GM21825 (cell line): ENCODE data around the gene JAML.

ENCODE experiments used
- ATAC-seq: cut with Tn5 transposase; IDR thresholded peaks from one replicate; pipeline ENCODE4 v1.9.1; 2021; ENCODE audit warnings: mild to moderate bottlenecking, moderate library complexity; ENCODE audit not compliant: unreplicated experiment

Gene JAML

GRCh38 chr11:118224511-118225188 is at the start of gene JAML:
JAML (minus strand) TSS chr11:118225011; CDS start chr11:118214866, 10,145 bp downstream.
- no peak for ATAC-seq

GRCh38 chr11:118274186-118274585 is 49.4 kb upstream of the JAML start:
- ATAC-seq = no peak

GRCh38 chr11:118272001-118272400 is 47.2 kb upstream of the JAML start:
- ATAC-seq = no peak

- no peak for ATAC-seq
These were observed 42.7 kb upstream of the JAML start for GRCh38 chr11:118267486-118267885.

- no peak for ATAC-seq
These were observed 41.1 kb upstream of the JAML start for GRCh38 chr11:118265954-118266353.

GRCh38 chr11:118264569-118265465 is 40.0 kb upstream of the JAML start:
- ATAC-seq = no peak

GRCh38 chr11:118263695-118264568 is 39.1 kb upstream of the JAML start, which contains the start of gene MPZL2:
MPZL2 (minus strand) TSS chr11:118264297; CDS start chr11:118264153, 144 bp downstream.
- no peak for ATAC-seq

- no peak for ATAC-seq
These were observed 38.3 kb upstream of the JAML start for GRCh38 chr11:118263112-118263511.

- no peak for ATAC-seq
These were observed 35.5 kb upstream of the JAML start for GRCh38 chr11:118260353-118260752.

GRCh38 chr11:118259138-118259537 is 34.3 kb upstream of the JAML start:
- ATAC-seq = no peak

- no peak for ATAC-seq
These were observed 33.6 kb upstream of the JAML start for GRCh38 chr11:118258410-118258809.

GRCh38 chr11:118252688-118253087 is 27.9 kb upstream of the JAML start:
- ATAC-seq = no peak

- no peak for ATAC-seq
These were observed 27.2 kb upstream of the JAML start, which contains the start of gene MPZL3 for GRCh38 chr11:118251858-118252652. MPZL3 (minus strand) TSS chr11:118252365; CDS start chr11:118252294, 71 bp downstream.

- ATAC-seq = no peak
These were observed 22.2 kb upstream of the JAML start for GRCh38 chr11:118247041-118247440.

GRCh38 chr11:118245936-118246562 is 21.2 kb upstream of the JAML start:
- no peak for ATAC-seq

GRCh38 chr11:118243993-118244762 is 19.4 kb upstream of the JAML start:
- no peak for ATAC-seq

GRCh38 chr11:118243161-118243560 is 18.4 kb upstream of the JAML start:
- ATAC-seq = no peak

- no peak for ATAC-seq
These were observed 16.9 kb upstream of the JAML start for GRCh38 chr11:118241764-118242098.
